ENCODE data around the gene IL1R1. TPM values are rescaled to one million over a fixed set of nuclear protein-coding genes. Genes with fewer than 3 reads are reported as not detected.

The IL1R1 gene
- total and polyA plus RNA-seq, 2 of the 4 experiments (the other 2 are of a cell fraction) = 6.5 to 13.8 TPM

- no peak overlapping the region for H2BK20ac ChIP-seq (ENCODE audit: low read depth, low read length)
- no peak overlapping the region for H3K14ac ChIP-seq (replicated peaks; ENCODE audit: low read depth, low read length)
- no peak overlapping the region for H2BK5ac ChIP-seq (ENCODE audit: low read depth, low read length, poor library complexity, severe bottlenecking)
- DNase-seq (no peak), ATAC-seq (ENCODE audit: low read depth) (no peak)
- WGBS, 2 experiments (ENCODE audit: extremely low coverage in 2 of 2, insufficient read length in 1 of 2) = no CpG with 5 or more reads among the region's 3 CpGs
- TF ChIP-seq RFX5 (IDR thresholded peaks at IDR 0.05; ENCODE audit: low read depth, low read length) (no peak), POLR2A (IDR thresholded peaks at IDR 0.05; ENCODE audit: low read depth, low read length) (no peak), CEBPB (IDR thresholded peaks at IDR 0.05; ENCODE audit: low read depth, low read length) (no peak), RAD21 (IDR thresholded peaks at IDR 0.05; ENCODE audit: low read length) (no peak), RCOR1 (IDR thresholded peaks at IDR 0.05; ENCODE audit: insufficient replicate concordance, low read length) (no peak), FOS (IDR thresholded peaks at IDR 0.05; ENCODE audit: low read depth, low read length) (no peak), CHD1 (IDR thresholded peaks at IDR 0.05; ENCODE audit: low read depth, low read length) (no peak), CTCF (conservative IDR thresholded peaks at IDR 0.05; ENCODE audit: low read depth, low read length) (no peak), SMC3 (IDR thresholded peaks at IDR 0.05; ENCODE audit: low read depth, low read length) (no peak), MAZ (IDR thresholded peaks at IDR 0.05; ENCODE audit: borderline replicate concordance, low read depth, low read length) (no peak), BHLHE40 (IDR thresholded peaks at IDR 0.05; ENCODE audit: low read depth, low read length) (no peak), NFE2L2 (IDR thresholded peaks at IDR 0.05; ENCODE audit: low read depth, low read length) (no peak), USF2 (IDR thresholded peaks at IDR 0.05; ENCODE audit: low read depth, low read length) (no peak), MAFK (IDR thresholded peaks at IDR 0.05; ENCODE audit: low read depth, low read length) (no peak), MXI1 (IDR thresholded peaks at IDR 0.05; ENCODE audit: borderline replicate concordance, low read depth, low read length) (no peak), ELK1 (IDR thresholded peaks at IDR 0.05; ENCODE audit: borderline replicate concordance, low read depth, low read length) (no peak)
- no peak overlapping the region for H3K18ac ChIP-seq (ENCODE audit: low read depth, low read length)
- no peaks in the 10 kb centered on the region for H3K9me3 ChIP-seq (ENCODE audit: control insufficient read depth, insufficient read depth, low read length)
- ChIA-PET POLR2A (ENCODE audit: unreplicated experiment) (no interaction called here), CTCF (no interaction called here)
- no peak overlapping the region for H3K9ac ChIP-seq (ENCODE audit: low read depth, low read length)
- no peak overlapping the region for H3K4ac ChIP-seq (ENCODE audit: low read depth, low read length)
- no peak overlapping the region for H4K5ac ChIP-seq (ENCODE audit: low read depth, low read length)
- no peaks in the 10 kb centered on the region for H3K9me1 ChIP-seq (ENCODE audit: insufficient read depth, low read length)
- H3K56ac ChIP-seq (ENCODE audit: extremely low read depth, insufficient read depth, low read length) = no peak overlapping the region
- no peak overlapping the region for H2BK15ac ChIP-seq (ENCODE audit: low read depth, low read length)
- no peak overlapping the region for H2AFZ ChIP-seq (replicated peaks; ENCODE audit: low read length, poor library complexity)
- no peak overlapping the region for H4K91ac ChIP-seq (ENCODE audit: insufficient read depth, low read depth, low read length)
- intact Hi-C loops (cut with micrococcal nuclease) (no loop called here), in situ Hi-C loops (cut with MboI; ENCODE audit: low sequenced_read_pairs) (loop anchor here (10.0 kb wide), 2 partner anchors 266 to 294 kb away; no protein-coding TSS in a partner anchor), dilution Hi-C loops (cut with HindIII; ENCODE audit: low sequenced_read_pairs, unreplicated experiment) (no loop called here)
- no peaks in the 10 kb centered on the region for H3K79me1 ChIP-seq (ENCODE audit: low read depth in 1 of 2, low read length in 2 of 2)
- no peaks in the 10 kb centered on the region for H4K20me1 ChIP-seq (ENCODE audit: insufficient read depth, low read length)
- no peak overlapping the region for H2BK120ac ChIP-seq (ENCODE audit: low read depth, low read length)
- no peaks in the 10 kb centered on the region for H3K27me3 ChIP-seq (ENCODE audit: control insufficient read depth, insufficient read depth, low read length)
- no peak overlapping the region for H2AK5ac ChIP-seq (ENCODE audit: low read depth, low read length)
- H3K27ac ChIP-seq (ENCODE audit: insufficient read depth, low read length) = no peak overlapping the region
- H3K4me2 ChIP-seq (ENCODE audit: low read depth, low read length) = no peak overlapping the region
- peaks cover 38% of the 10 kb centered on the region for H3K36me3 ChIP-seq (ENCODE audit: control insufficient read depth, insufficient read depth, low read length)
- no peaks in the 10 kb centered on the region for H3K4me1 ChIP-seq (ENCODE audit: control insufficient read depth, insufficient read depth, low read length)
- no peak overlapping the region for H3K4me3 ChIP-seq (ENCODE audit: insufficient read depth, low read depth, low read length)
- H4K8ac ChIP-seq (ENCODE audit: low read depth in 2 of 2, low read length in 2 of 2) = no peak overlapping the region
- H2AK9ac ChIP-seq (replicated peaks; ENCODE audit: low read depth, low read length, poor library complexity) = no peak overlapping the region
- no peak overlapping the region for H3K23ac ChIP-seq (ENCODE audit: low read depth, low read length)
- BruUV-seq (replicated peaks) = no TSS peak
These were observed 36.5 kb downstream of the IL1R1 start for GRCh38 chr2:102179061-102179460.

All from IMR-90 (cell line).